ENCODE measurements around the gene EIF5AL1.
"Not testable (repeated sequence)": the region's sequence is repeated elsewhere in the genome, so short reads cannot be mapped to it uniquely, and the experiment has no call there.

EIF5AL1 gene

DNA sequence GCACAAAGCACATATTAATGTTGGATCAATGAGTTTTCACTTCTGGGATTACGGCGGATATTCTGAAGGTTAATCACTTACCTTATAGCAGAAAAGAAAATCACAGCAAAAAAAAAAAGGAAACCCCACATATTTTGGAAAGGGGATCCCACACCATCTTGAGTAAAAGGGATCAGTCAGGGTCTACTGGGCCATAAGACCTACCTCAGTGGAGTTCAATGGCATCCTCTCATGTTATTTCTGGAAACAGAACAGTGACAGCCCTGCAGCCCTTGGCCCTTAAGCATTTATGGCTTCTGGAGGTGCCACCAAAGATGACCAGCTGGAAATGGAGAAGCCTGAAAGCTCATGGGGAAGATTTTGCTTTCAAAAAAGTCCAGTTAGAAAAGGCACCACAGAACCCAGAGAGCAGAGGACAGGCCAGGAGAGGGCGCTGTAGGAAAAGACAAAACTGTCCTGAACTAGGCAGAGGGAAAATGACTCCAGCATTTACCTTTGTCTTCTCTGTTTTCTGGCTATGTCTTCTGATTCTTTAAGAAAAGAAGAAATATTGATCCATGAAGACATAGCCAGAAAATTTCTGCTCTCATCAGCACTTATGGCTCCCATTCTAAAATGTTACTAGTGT lies 2.9 kb upstream of the EIF5AL1 start:
- not testable (repeated sequence) for DNase-seq (ENCODE audit: low read depth)

DNA sequence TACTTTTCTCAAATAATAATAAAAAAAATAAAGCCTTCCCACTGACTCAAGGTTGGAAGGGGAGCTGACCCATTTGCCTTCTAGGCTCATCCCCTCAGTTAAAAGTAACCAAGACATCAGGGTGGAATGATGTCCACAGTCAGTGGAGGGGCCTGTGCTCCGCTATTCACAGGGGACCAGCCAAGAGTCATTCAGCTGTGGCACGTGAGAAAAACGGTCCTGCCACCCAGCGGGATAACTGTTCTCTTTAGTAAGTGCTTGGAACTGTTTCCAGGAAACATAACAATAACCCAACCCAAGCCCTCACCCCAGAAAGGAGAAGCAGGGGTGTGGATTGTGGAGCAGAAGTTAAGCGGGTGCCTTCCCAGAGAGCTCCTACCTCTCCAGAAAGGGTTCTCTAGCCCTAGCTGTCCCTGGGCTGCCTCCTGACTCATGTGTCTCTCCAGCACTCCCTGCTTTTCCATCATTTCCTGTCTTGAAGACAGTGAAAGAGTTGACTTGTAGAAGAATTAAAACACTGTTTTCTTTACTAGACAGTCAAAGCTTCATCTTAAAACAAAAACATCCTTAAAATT lies 2.3 kb upstream of the EIF5AL1 start:
- not testable (repeated sequence) for DNase-seq (ENCODE audit: low read depth)

DNA sequence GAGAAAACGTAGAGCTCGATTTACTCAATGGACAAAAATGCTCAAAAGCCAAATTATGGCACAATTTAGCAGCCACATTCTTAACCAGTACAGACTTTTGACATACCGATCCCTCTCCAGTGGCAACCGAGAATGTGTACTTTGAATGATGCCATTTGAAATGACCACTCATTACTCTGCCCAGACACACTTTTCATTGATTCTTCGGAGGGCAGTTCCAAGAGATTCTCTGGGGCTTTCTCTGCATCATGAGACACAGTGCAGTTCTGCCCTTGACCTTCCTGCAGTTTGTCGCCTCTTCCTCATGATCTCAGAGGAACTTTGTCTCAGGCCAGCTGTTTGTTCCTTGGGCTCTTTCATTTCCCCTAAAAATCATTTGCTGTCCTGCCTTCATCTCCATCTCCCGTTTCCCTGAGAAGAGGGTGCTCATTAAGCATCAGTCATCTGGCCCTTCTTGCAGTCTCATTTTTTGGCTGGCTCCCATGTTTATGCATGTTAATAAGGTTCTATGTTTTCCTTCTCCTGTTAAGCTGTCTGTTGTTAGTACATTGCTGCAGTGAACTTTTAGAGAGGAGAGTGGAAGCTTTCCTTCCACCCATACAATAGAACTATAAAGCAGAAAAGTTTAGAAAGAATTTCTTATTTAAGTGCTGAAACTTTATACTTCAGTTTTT lies 4.3 kb downstream of the EIF5AL1 start:
- DNase-seq (ENCODE audit: low read depth) = not testable (repeated sequence)

DNA sequence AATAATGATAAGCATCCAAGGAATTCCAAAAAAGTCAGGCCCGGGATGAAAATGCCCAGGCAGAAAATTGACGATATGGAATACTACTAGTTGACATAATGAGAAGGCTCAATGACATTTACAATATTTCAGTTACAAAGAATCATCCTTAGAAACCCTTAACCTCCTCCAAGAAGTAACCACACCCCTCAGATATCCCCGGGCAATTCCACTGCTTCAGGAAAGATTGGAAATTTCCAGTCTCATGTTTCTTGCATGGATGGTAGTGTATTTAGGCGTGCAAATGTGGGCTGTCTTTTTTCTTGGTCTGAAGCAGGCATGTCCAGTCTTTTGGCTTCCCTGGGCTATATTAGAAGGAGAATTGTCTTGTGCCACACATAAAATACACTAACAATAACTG lies 5.2 kb downstream of the EIF5AL1 start:
- DNase-seq (ENCODE audit: low read depth) = not testable (repeated sequence)

GRCh38 chr10:79521751-79522150 lies 9.4 kb downstream of the EIF5AL1 start:
- DNase-seq (ENCODE audit: low read depth) = not testable (repeated sequence)

GRCh38 chr10:79522464-79522863 lies 10.1 kb downstream of the EIF5AL1 start:
- not testable (repeated sequence) for DNase-seq (ENCODE audit: low read depth)

GRCh38 chr10:79523157-79523853 lies 11.0 kb downstream of the EIF5AL1 start:
- DNase-seq (ENCODE audit: low read depth) = not testable (repeated sequence)

DNA sequence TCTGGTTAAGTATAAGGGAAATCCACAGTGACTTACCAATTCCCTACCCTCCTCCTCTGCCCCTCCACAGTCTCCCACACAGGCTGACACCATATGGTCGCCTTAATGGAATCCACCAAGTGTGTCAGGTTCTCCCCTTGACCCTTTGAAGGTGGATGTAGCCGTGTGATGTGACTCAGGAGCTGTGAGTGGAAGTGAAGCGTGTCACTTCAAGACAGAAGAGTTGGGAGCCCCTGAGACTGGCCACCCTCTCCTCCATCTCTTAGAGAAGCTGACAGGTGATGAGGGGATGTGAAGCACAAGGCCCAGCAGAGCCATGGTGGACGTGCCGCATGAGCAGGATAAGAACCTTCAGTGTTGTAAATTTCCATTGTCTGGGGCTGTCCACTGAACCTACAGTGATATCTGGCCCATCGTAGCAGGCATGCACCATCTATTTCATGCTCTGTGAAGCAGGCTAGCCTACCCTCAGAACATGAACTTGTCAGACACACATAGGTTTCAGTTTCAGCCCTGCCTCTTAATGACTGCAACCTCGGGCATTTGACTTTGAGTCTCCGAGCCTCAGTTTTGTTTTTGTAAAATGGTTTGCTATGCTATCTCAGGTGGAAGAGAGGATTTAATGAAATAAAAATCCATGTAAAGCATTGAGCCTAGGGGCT lies 12.8 kb downstream of the EIF5AL1 start:
- DNase-seq (ENCODE audit: low read depth) = not testable (repeated sequence)

GRCh38 chr10:79528261-79528660 lies 15.9 kb downstream of the EIF5AL1 start:
- DNase-seq (ENCODE audit: low read depth) = not testable (repeated sequence)

DNA sequence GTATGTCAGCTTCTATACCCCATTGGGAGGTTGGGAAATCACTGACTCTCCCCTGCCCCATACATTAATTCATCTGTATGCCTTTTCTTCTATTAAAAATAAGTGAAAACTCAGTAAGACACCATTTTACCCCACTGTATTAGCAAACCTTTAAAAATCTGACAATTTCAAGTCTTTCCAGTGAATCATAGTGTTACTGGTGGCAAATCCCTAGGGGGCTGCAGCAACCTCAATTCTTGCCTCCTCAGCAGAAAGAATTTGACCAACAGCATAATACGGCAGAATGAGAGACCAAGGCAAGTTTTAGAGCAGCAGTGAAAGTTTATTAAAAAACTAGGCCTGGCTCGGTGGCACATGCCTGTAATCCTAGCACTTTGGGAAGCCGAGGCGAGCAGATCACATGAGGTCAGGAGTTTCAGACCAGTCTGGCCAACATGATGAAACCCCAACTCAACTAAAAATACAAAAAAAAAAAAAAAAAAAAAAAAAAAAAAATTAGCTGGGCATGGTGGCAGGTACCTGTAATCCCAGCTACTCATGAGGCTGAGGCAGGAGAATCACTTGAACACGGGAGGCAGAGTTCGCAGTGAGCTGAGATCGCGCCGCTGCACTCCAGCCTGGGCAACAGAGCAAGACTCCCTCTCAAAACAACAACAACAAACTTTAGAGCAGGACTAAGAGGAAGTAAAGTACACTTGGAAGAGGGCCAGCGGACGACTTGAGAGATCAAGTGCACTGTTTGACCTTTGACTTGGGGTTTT lies 21.0 kb downstream of the EIF5AL1 start:
- DNase-seq (ENCODE audit: low read depth) = not testable (repeated sequence)

GRCh38 chr10:79533903-79534175 lies 21.5 kb downstream of the EIF5AL1 start:
- not testable (repeated sequence) for DNase-seq (ENCODE audit: low read depth)

- not testable (repeated sequence) for DNase-seq (ENCODE audit: low read depth)
These were observed 26.0 kb downstream of the EIF5AL1 start for GRCh38 chr10:79538311-79538710.

DNA sequence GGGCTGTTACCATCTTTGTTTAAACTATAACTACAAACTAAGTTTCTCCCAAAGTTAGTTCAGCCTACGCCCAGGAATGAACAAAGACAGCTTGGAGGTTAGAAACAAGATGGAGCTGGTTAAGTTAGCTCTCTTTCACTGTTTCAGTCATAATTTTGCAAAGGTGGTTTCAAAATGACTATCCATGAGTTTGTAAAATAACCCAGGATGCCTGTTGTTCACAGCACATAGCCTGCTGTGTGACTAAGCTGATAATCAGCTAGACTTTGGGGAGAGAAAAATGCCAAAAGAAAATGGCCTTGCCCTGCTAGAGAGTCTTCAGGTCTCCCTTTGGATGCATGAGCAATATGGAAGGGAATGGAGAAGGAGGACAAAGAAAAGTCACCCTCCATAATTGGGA lies 28.6 kb downstream of the EIF5AL1 start:
- not testable (repeated sequence) for DNase-seq (ENCODE audit: low read depth)

GRCh38 chr10:79542626-79543025 lies 30.3 kb downstream of the EIF5AL1 start:
- no peak for DNase-seq (ENCODE audit: low read depth)

GRCh38 chr10:79544408-79544807 lies 32.1 kb downstream of the EIF5AL1 start:
- DNase-seq (ENCODE audit: low read depth) = not testable (repeated sequence)

DNA sequence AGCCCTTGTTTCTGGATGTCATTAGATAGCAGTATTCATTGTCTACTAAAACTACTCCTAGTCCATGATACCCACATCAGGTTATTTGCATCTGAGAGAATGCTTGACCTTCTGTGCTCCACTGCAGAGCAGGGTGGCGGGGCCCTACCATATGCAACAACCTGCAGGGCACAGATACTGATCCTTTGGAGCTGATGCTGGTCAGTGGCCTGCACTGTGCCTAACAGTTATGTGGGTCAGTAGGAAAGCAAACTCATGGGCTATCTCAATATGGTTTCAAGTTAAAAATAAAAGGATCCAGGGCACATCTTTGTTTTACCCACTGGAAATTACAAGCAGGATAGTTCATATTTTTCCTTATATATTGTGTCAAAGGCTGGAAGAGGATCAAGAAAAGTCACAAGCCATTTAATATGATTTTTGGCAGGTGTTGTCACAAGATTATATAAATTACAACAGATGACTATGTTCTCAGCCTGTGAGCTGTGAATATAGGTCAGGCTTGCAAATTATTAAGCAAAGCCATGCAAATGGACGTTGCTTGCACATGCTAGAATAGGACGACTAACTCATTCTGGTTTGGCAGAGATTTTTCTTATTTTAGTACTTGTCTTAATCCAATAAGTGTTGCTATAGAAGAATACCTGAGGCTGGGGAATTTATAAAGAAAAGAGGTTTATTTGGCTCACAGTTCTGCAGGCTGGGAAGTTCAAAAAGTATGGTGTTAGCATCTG lies 32.8 kb downstream of the EIF5AL1 start:
- not testable (repeated sequence) for DNase-seq (ENCODE audit: low read depth)

- not testable (repeated sequence) for DNase-seq (ENCODE audit: low read depth)
These were observed 34.8 kb downstream of the EIF5AL1 start for GRCh38 chr10:79547128-79547527.

DNA sequence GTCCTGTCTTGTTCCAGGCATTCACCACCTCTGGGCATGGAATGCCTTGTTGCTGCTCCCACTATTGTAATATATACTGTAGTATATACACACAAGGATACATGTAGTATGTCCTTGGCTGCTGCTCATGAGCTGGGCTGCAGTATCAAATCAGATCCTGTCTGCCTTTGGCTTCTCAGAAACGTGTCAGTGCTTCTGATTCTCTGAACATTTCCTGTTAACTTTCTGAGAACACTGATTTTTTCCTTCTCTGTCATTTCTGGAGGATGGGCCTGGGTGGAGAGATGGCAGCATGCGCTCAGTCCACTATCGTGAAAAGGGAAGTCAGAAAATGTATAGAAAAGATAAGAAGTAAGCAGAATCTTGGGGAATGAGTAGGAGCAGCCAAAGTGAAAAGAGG lies 35.6 kb downstream of the EIF5AL1 start:
- no peak for DNase-seq (ENCODE audit: low read depth)

GRCh38 chr10:79552143-79552542 lies 39.8 kb downstream of the EIF5AL1 start:
- no peak for DNase-seq (ENCODE audit: low read depth)

DNA sequence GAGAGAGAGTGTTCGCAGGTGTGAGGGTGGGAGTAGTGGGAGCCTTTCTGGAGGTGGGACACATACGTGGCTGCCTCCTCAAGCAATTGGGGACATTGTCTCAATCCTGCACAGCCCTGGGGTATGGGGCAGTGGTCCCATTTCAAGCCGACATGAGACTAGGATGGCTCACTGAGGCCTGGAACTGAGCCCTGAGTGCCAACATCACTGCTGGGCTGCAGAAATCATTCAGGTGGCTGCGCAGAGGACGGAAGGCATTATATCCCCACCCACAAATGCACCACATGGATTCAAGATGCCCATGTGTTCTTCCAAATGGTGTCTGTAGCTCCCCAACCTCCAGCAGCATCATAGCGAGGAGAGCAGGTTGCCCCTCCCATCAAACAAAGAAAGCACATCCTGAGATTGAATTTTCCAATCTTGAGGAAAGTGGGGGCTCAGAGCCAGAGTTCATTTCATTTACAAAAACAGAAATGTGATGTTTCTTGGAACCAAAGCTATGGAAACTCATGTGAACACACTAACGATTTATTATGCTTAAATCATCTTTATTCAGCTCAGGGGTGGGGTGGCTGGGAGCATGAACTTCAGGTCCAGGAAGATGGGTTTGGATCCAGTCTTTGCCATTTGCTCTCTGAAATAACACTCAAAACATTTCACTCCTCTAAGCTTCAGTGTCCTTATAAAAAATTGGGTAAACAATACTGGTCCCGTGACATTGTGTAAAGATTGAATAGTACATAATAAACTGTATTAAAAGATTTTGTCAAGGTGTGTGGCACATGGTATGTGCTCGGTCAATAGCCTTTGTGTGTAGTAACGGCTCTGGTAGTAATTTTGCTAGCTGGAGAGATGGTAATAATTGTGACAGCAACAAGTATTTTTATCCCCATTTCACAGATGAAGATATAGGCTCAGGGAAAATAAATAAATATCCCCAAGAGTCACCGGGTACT lies 43.3 kb downstream of the EIF5AL1 start:
- no peak for DNase-seq (ENCODE audit: low read depth)

Measured in activated T-cell treated with anti-CD3 and anti-CD28 coated beads for 48 hours (primary cell).